HepG2 (cell line): Measurements from ENCODE around the gene SYCE3. TPM values are rescaled to one million over a fixed set of nuclear protein-coding genes. Genes with fewer than 3 reads are reported as not detected.
A peak's percentile ranks its signal among the peaks of the same experiment; 100 is the strongest.

ENCODE experiments used
- ATAC-seq: fragments of 200-7000 bp; cut with Tn5 transposase; 3 replicates; pipeline ENCODE4 v1.9.1; 2020; ENCODE audit warnings: mild to moderate bottlenecking, moderate library complexity
- BruUV-seq: library from RNA; stranded (reverse); fragments of 400-500 nt; replicated peaks from 2 replicates; lab custom pipeline; 2021; lab: Mats Ljungman, UMichigan
- CTCF ChIA-PET: fragments of 300-600 bp; formaldehyde crosslinking; extraction: SDS; loops from one replicate; lab custom pipeline; 2021; ENCODE audit warnings: low total read pairs, inconsistent platforms, low intra/inter-chr PET ratio; lab: Yijun Ruan, JAX
- POLR2A ChIA-PET: fragments of 350-600 bp; sonication (Branson Sonifier 250); formaldehyde crosslinking; loops from one replicate; lab custom pipeline; 2020; ENCODE audit warnings: antibody characterized with exemption, inconsistent platforms; lab: Yijun Ruan, JAX
- DNase-seq: peaks from one replicate; pipeline ENCODE4 v3.0.0-alpha.2; 2015; ENCODE audit warnings: low spot score
- FAIRE-seq: peaks from 3 replicates; lab custom pipeline; 2011; peaks lifted over from hg19 to GRCh38; lab: Jason Lieb, UNC
- H2AFZ ChIP-seq: one replicate; pipeline ENCODE4 v1.6.1; 2011; ENCODE audit warnings: low read length, inconsistent platforms
- H3K27ac ChIP-seq: fragments of 300-600 bp; 3 replicates; pipeline ENCODE4 v1.8.0; 2011; ENCODE audit warnings: mixed run types, mild to moderate bottlenecking, mixed read lengths, low read length, inconsistent platforms; ENCODE audit not compliant: insufficient read depth; ENCODE audit errors: extremely low read length
- H3K27me3 ChIP-seq, 2 experiments: fragments of 200-600 bp in 1 of 2; 2 replicates in 1 of 2; 3 replicates in 1 of 2; pipeline versions ENCODE4 v1.6.0 to v1.8.0; 2011; ENCODE audit warnings: low read length in 2 of 2, mild to moderate bottlenecking in 2 of 2, moderate library complexity in 2 of 2, inconsistent platforms in 1 of 2; ENCODE audit not compliant: insufficient read depth in 2 of 2, control insufficient read depth in 1 of 2
- H3K36me3 ChIP-seq, 2 experiments: fragments of 200-600 bp in 1 of 2; replicated peaks in 1 of 2; 2 replicates in 1 of 2; 3 replicates in 1 of 2; pipeline versions ENCODE4 v1.5.1 to v1.8.0; 2011; ENCODE audit warnings: low read length in 2 of 2, inconsistent platforms in 1 of 2; ENCODE audit not compliant: insufficient read depth in 2 of 2, control insufficient read depth in 1 of 2
- H3K4me1 ChIP-seq: 2 replicates; pipeline ENCODE4 v1.5.1; 2012; ENCODE audit warnings: low read length, inconsistent platforms; ENCODE audit not compliant: insufficient read depth
- H3K4me2 ChIP-seq: 2 replicates; pipeline ENCODE4 v1.6.0; 2011; ENCODE audit warnings: low read depth, low read length, inconsistent platforms
- H3K4me3 ChIP-seq, 3 experiments: fragments of 200-600 bp in 1 of 3; sonication (generic), shearing (Covaris generic) in 1 of 3; replicated peaks in 1 of 3; 2 replicates each; pipeline ENCODE4 v1.5.1; 2011 to 2016; ENCODE audit warnings: low read length in 3 of 3, inconsistent platforms in 2 of 3, low read depth in 2 of 3, mild to moderate bottlenecking in 2 of 3, control low read depth in 1 of 3, mixed read lengths in 1 of 3; ENCODE audit not compliant: insufficient read depth in 1 of 3
- H3K79me2 ChIP-seq: one replicate; pipeline ENCODE4 v1.6.1; 2011; ENCODE audit warnings: low read length, inconsistent platforms; ENCODE audit not compliant: insufficient read depth
- H3K9ac ChIP-seq: 2 replicates; pipeline ENCODE4 v1.6.0; 2011; ENCODE audit warnings: mild to moderate bottlenecking, low read depth, low read length, inconsistent platforms; ENCODE audit not compliant: insufficient read depth
- H3K9me3 ChIP-seq: 2 replicates; pipeline ENCODE4 v1.5.1; 2012; ENCODE audit warnings: mild to moderate bottlenecking, low read length
- H4K20me1 ChIP-seq: 2 replicates; pipeline ENCODE4 v1.6.0; 2011; ENCODE audit warnings: inconsistent platforms, mild to moderate bottlenecking, low read length, moderate library complexity; ENCODE audit not compliant: insufficient read depth
- CHD4 ChIP-seq: fragments of 200-600 bp; sonication (generic); IDR thresholded peaks from 2 replicates; pipeline ENCODE4 v1.7.0; 2017; ENCODE audit warnings: mild to moderate bottlenecking, low read length, borderline replicate concordance
- CREB1 ChIP-seq, 2 experiments: fragments of 450-650 bp in 1 of 2; IDR thresholded peaks; 2 replicates each; pipeline ENCODE4 v1.6.1; 2016 to 2017; ENCODE audit warnings: control low read depth in 1 of 2, mild to moderate bottlenecking in 1 of 2, missing compliant biosample characterization in 1 of 2, missing genetic modification characterization in 1 of 2
- EHMT2 ChIP-seq: fragments of 200-600 bp; sonication (generic); IDR thresholded peaks from 2 replicates; pipeline ENCODE4 v1.7.0; 2017; ENCODE audit warnings: antibody characterized with exemption, low read depth, low read length, borderline replicate concordance
- JDP2 ChIP-seq: sonication (generic); formaldehyde crosslinking; IDR thresholded peaks from 2 replicates; pipeline ENCODE4 v1.8.1; 2022; ENCODE audit warnings: missing genetic modification reagents, borderline replicate concordance
- MLLT10 ChIP-seq: sonication (generic); formaldehyde crosslinking; IDR thresholded peaks from 2 replicates; pipeline ENCODE4 v1.4.0; 2020; ENCODE audit warnings: missing genetic modification reagents
- NFE2L1 ChIP-seq: sonication (generic); formaldehyde crosslinking; IDR thresholded peaks from 2 replicates; pipeline ENCODE4 v1.4.0; 2020; ENCODE audit warnings: missing genetic modification reagents, mild to moderate bottlenecking, borderline replicate concordance
- POLR2AphosphoS2 ChIP-seq: IDR thresholded peaks from 2 replicates; pipeline ENCODE4 v1.6.1; 2011; ENCODE audit warnings: low read depth, low read length, improper control_type of control experiment
- SETDB1 ChIP-seq: sonication (generic); formaldehyde crosslinking; IDR thresholded peaks from 2 replicates; pipeline ENCODE4 v1.5.1; 2020; ENCODE audit warnings: missing genetic modification reagents, mild to moderate bottlenecking, borderline replicate concordance
- SIN3B ChIP-seq: fragments of 150-350 bp; IDR thresholded peaks from 2 replicates; pipeline ENCODE4 v1.6.1; 2014; ENCODE audit warnings: low read length
- SMARCE1 ChIP-seq: fragments of 450-650 bp; IDR thresholded peaks from 2 replicates; pipeline ENCODE4 v1.6.1; 2017; ENCODE audit warnings: borderline replicate concordance
- YEATS2 ChIP-seq: sonication (generic); formaldehyde crosslinking; IDR thresholded peaks from 2 replicates; pipeline ENCODE4 v1.4.0; 2020; ENCODE audit warnings: missing genetic modification reagents, borderline replicate concordance
- ZBTB3 ChIP-seq: sonication (generic); formaldehyde crosslinking; IDR thresholded peaks from 2 replicates; pipeline ENCODE4 v1.4.0; 2020; ENCODE audit warnings: low read depth, mild to moderate bottlenecking, moderate library complexity, missing genetic modification reagents, borderline replicate concordance
- ZFP41 ChIP-seq: sonication (generic); formaldehyde crosslinking; IDR thresholded peaks from 2 replicates; pipeline ENCODE4 v1.4.0; 2020; ENCODE audit warnings: mild to moderate bottlenecking, missing genetic modification reagents, borderline replicate concordance
- ZNF550 ChIP-seq: sonication (generic); formaldehyde crosslinking; IDR thresholded peaks from 2 replicates; pipeline ENCODE4 v1.4.0; 2020; ENCODE audit warnings: mild to moderate bottlenecking, missing genetic modification reagents, borderline replicate concordance
- ZNF619 ChIP-seq: sonication (generic); formaldehyde crosslinking; IDR thresholded peaks from 2 replicates; pipeline ENCODE4 v1.4.0; 2020; ENCODE audit warnings: mild to moderate bottlenecking, missing genetic modification reagents
- ZNF629 ChIP-seq: sonication (generic); formaldehyde crosslinking; conservative IDR thresholded peaks from 2 replicates; pipeline ENCODE4 v1.5.0; 2020; ENCODE audit warnings: missing genetic modification reagents
- WGBS: methylation state at CpG from one replicate; pipeline ENCODE4 v1.1.6; 2017; ENCODE audit warnings: low lambda C conversion rate; 5-methylcytosine and 5-hydroxymethylcytosine counted together
- in situ Hi-C: cut with HindIII; loops from 2 replicates; pipeline ENCODE4 v1.10.0; 2017; ENCODE audit warnings: low pct_unique_long_range_greater_than_20kb; ENCODE audit not compliant: extremely low pct_ligation_motif_present
- intact Hi-C: fragments of 100-400 bp; cut with micrococcal nuclease; formaldehyde crosslinking; loops from one replicate; pipeline ENCODE4 v1.10.0; 2022; ENCODE audit not compliant: unreplicated experiment
- polyA plus RNA-seq, 8 experiments: library from polyadenylated mRNA; depleted of rRNA in 3 of 8; stranded (reverse) in 7 of 8; unstranded in 1 of 8; fragments of >200 nt; fragmentation: Illumina TruSeq in 4 of 8; extraction: Trizol in 4 of 8; gene quantifications; 2 replicates each; pipeline versions ENCODE4 v1.2.1 to v1.2.3, GENCODE V29; 2011 to 2016; ENCODE audit warnings: low read depth in 4 of 8, missing spikeins in 1 of 8, mixed read lengths in 1 of 8; ENCODE audit not compliant: insufficient read depth in 1 of 8
- total RNA-seq, 5 experiments: library from RNA; depleted of rRNA; stranded (reverse); fragments of >200 nt; fragmentation: Illumina TruSeq; extraction: Trizol; gene quantifications; 2 replicates each; pipeline ENCODE4 v1.2.3, GENCODE V29; 2016; ENCODE audit warnings: low read depth in 1 of 5
- TF ChIP-seq, protein P1 (sequence below): IDR thresholded peaks from 2 replicates; pipeline ENCODE4 v1.6.1; 2016
- TF ChIP-seq, protein P2 (sequence below): sonication (generic); formaldehyde crosslinking; IDR thresholded peaks from 2 replicates; pipeline ENCODE4 v1.4.0; 2020; ENCODE audit warnings: low read depth, mild to moderate bottlenecking, missing genetic modification reagents
- TF ChIP-seq, protein P3 (sequence below): sonication (generic); formaldehyde crosslinking; IDR thresholded peaks from 2 replicates; pipeline ENCODE4 v1.4.0; 2020; ENCODE audit warnings: missing genetic modification reagents
- TF ChIP-seq, protein P4 (sequence below): sonication (generic); formaldehyde crosslinking; IDR thresholded peaks from 2 replicates; pipeline ENCODE4 v1.4.0; 2020; ENCODE audit warnings: mild to moderate bottlenecking, low read depth, missing genetic modification reagents

SYCE3 gene
- total and polyA plus RNA-seq, 2 of the 13 experiments (the other 11 are each of a cell fraction or from before 2014, with no cell fraction given) = not detected

DNA sequence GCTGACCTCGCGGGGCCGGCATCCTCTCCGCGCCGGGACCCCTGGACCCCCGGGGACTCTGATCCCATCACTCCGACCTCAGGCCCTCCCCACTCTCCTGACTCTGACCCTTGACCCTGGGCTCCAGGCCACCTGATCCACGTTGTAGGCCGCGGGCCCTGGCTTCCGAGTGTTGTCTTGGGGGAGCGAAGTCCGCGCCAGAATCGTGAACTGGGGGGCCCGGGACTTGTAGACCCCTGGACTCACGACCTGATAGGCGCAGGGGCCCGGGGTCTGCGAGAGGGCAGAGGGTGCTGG, 32.2 kb downstream of the SYCE3 start:
- in situ Hi-C loops = loop anchor here (5.0 kb wide), 1 partner anchor 37 kb away; no protein-coding TSS in a partner anchor
- BruUV-seq = no TSS peak
- 0% methylated on average over 9 of the region's 21 CpGs for WGBS
- ATAC-seq (peak; percentile 0; the same call in 1 of the 3 replicates), DNase-seq (peak; percentile 37), FAIRE-seq (no peak)
- H3K27me3 ChIP-seq = 0 out of 5 replicates have a peak, but pooled peaks cover 0 to 6% of the 10 kb centered on the region in 2 experiments
- no peaks in the 10 kb centered on the region for H4K20me1 ChIP-seq
- H3K4me3 ChIP-seq = peak overlapping the region; percentile 58 to 83 (median 74); a peak in 5 of 6 replicates
- intact Hi-C loops = no loop called here
- H3K9ac ChIP-seq = peak overlapping the region; percentile 73
- H3K79me2 ChIP-seq = peaks cover 2% of the 10 kb centered on the region
- H3K9me3 ChIP-seq = no peaks in the 10 kb centered on the region
- CTCF ChIA-PET = no interaction called here
- H3K4me2 ChIP-seq = peak overlapping the region; percentile 84
- no peak overlapping the region for H2AFZ ChIP-seq
- POLR2A ChIA-PET = interaction anchor here (0.9 to 5.9 kb wide), 4 partner anchors 9 to 33 kb away, joined by 3 to 34 read pairs (median 10); partner anchors contain the start of genes KLHDC7B, LMF2, NCAPH2 and SYCE3
- H3K36me3 ChIP-seq = no peaks in the 10 kb centered on the region
- H3K27ac ChIP-seq = peak overlapping the region; percentile 74
- H3K4me1 ChIP-seq = peaks cover 74% of the 10 kb centered on the region
- TF ChIP-seq CREB1 (IDR thresholded peaks at IDR 0.05) (no peak), CREB1 (CRISPR knock-in tag; IDR thresholded peaks at IDR 0.05) (no peak), SMARCE1 (no peak), POLR2AphosphoS2 (no peak), JDP2 (CRISPR knock-in tag) (no peak; the same call in 1 of the 2 replicates), SETDB1 (CRISPR knock-in tag) (no peak), CHD4 (no peak), SIN3B (no peak), ZNF550 (CRISPR knock-in tag) (no peak; the same call in 1 of the 2 replicates), ZNF629 (no peak), ZNF619 (no peak), ZBTB3 (CRISPR knock-in tag) (no peak), MLLT10 (CRISPR knock-in tag) (no peak), NFE2L1 (CRISPR knock-in tag) (no peak), ZFP41 (CRISPR knock-in tag) (no peak), EHMT2 (no peak), YEATS2 (no peak)
- TF ChIP-seq, protein P1, sequence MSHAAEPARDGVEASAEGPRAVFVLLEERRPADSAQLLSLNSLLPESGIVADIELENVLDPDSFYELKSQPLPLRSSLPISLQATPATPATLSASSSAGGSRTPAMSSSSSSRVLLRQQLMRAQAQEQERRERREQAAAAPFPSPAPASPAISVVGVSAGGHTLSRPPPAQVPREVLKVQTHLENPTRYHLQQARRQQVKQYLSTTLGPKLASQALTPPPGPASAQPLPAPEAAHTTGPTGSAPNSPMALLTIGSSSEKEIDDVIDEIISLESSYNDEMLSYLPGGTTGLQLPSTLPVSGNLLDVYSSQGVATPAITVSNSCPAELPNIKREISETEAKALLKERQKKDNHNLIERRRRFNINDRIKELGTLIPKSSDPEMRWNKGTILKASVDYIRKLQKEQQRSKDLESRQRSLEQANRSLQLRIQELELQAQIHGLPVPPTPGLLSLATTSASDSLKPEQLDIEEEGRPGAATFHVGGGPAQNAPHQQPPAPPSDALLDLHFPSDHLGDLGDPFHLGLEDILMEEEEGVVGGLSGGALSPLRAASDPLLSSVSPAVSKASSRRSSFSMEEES (CRISPR knock-in tag) = peak; percentile 25; the same call in 1 of the 2 replicates
- TF ChIP-seq, protein P2, sequence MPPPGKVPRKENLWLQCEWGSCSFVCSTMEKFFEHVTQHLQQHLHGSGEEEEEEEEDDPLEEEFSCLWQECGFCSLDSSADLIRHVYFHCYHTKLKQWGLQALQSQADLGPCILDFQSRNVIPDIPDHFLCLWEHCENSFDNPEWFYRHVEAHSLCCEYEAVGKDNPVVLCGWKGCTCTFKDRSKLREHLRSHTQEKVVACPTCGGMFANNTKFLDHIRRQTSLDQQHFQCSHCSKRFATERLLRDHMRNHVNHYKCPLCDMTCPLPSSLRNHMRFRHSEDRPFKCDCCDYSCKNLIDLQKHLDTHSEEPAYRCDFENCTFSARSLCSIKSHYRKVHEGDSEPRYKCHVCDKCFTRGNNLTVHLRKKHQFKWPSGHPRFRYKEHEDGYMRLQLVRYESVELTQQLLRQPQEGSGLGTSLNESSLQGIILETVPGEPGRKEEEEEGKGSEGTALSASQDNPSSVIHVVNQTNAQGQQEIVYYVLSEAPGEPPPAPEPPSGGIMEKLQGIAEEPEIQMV (CRISPR knock-in tag) = 0 out of 2 replicates have a peak, but pooled peaks have one; percentile 5
- TF ChIP-seq, protein P3, sequence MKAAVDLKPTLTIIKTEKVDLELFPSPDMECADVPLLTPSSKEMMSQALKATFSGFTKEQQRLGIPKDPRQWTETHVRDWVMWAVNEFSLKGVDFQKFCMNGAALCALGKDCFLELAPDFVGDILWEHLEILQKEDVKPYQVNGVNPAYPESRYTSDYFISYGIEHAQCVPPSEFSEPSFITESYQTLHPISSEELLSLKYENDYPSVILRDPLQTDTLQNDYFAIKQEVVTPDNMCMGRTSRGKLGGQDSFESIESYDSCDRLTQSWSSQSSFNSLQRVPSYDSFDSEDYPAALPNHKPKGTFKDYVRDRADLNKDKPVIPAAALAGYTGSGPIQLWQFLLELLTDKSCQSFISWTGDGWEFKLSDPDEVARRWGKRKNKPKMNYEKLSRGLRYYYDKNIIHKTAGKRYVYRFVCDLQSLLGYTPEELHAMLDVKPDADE (CRISPR knock-in tag) = no peak
- TF ChIP-seq, protein P4, sequence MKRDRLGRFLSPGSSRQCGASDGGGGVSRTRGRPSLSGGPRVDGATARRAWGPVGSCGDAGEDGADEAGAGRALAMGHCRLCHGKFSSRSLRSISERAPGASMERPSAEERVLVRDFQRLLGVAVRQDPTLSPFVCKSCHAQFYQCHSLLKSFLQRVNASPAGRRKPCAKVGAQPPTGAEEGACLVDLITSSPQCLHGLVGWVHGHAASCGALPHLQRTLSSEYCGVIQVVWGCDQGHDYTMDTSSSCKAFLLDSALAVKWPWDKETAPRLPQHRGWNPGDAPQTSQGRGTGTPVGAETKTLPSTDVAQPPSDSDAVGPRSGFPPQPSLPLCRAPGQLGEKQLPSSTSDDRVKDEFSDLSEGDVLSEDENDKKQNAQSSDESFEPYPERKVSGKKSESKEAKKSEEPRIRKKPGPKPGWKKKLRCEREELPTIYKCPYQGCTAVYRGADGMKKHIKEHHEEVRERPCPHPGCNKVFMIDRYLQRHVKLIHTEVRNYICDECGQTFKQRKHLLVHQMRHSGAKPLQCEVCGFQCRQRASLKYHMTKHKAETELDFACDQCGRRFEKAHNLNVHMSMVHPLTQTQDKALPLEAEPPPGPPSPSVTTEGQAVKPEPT (CRISPR knock-in tag) = no peak
